ENCODE measurements around the gene ODAD4. TPM values are rescaled to one million over a fixed set of nuclear protein-coding genes. Genes with fewer than 3 reads are reported as not detected.
A peak's percentile ranks its signal among the peaks of the same experiment; 100 is the strongest.

Gene ODAD4
- total RNA-seq, 2 experiments from 2014 or later: 0.58 to 0.84 TPM

DNA sequence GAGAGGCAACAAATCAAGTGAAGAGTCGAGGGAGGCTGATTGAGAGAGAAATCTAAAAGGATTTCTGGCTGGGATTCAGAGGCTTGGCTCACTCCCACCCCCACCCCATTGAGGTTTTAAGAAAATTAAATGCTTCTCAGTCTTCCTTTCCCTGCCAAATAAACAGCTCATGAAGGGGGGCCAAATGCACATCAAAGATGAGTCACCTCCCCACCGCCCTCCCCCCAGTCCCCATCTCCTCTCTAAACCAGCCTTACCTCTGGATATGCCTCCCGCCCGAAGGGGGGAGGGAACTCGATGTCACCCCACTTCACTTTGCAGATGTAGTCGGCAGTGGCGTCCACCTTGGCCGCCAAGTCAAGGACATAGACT lies 23.2 kb upstream of the ODAD4 start:
- DNase-seq: no peak
- H3K4me3 Mint-ChIP-seq: no peak overlapping the region
- no peaks in the 10 kb centered on the region for H3K27me3 Mint-ChIP-seq
- H3K9me3 Mint-ChIP-seq: no peaks in the 10 kb centered on the region
- H3K36me3 Mint-ChIP-seq: peaks cover 11% of the 10 kb centered on the region
- H3K27ac Mint-ChIP-seq: no peak overlapping the region
- H3K4me1 Mint-ChIP-seq: no peaks in the 10 kb centered on the region

DNA sequence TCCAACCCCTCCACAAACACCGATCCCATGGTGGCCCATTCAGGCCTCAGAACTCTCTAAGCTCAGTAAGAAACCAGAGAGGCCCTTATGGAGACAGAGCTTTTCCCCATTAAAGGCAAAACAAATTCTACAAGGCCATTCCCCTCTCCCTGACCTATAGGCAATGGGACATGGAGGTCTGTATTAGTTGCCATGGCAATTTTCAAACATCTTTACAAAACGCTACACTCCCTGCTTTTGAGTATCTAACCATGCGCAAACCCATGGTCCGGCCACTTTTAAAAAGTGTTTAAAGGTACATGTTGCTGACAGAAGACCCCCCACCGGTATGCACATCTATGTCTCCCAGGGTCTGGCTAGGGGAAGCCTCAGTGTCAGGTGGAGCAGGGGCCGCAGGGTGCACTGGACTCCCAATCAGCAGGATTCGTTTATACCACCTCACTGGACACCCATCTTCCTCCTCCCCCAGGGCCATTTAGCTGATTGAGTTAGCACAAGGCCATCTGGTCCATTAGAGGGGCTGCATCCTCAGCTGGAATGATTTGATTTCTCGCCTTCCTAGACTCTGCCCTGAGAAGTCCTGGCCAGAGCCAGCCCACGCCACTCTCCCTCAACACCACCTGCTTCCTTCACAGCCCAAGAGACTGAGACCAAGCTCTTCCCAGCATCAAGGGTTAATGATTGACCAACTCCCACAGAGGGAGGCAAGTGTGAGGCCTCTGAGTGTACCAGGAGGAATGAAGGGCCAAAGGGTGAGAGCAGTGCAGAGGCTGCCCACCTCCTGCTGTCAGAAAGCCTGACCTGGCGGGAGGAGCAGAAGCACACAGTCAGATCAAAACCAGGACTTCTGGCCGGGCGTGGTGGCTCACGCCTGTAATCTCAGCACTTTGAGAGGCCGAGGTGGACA lies 22.5 kb upstream of the ODAD4 start:
- Mint-ChIP-seq H3K27ac (no peak overlapping the region), H3K36me3 (peaks cover 11% of the 10 kb centered on the region), H3K27me3 (no peaks in the 10 kb centered on the region), H3K9me3 (no peaks in the 10 kb centered on the region), H3K4me3 (no peak overlapping the region), H3K4me1 (no peaks in the 10 kb centered on the region)
- DNase-seq: no peak

DNA sequence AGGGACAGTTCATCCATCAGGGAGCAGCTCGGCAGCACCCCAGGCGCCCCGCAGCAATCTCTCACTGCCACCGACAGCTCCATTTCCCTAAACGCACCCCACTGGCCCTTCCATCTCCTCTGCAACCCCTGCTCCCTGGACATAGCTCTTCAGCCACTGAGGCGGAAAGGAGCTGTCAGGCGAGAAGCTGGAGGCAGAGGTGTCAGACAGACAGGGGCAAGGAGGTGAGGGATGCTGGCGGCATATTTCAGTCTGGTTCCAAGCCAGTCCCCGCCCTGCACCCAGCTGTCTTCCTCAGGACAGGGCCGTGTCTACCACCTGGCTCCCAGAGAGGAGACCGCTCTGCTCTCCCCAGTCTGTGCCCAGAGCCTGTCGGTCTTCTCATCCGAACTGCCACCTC lies 21.3 kb upstream of the ODAD4 start:
- no peak for DNase-seq
- Mint-ChIP-seq H3K27ac (no peak overlapping the region), H3K4me3 (no peak overlapping the region), H3K9me3 (no peaks in the 10 kb centered on the region), H3K4me1 (no peaks in the 10 kb centered on the region), H3K27me3 (no peaks in the 10 kb centered on the region), H3K36me3 (peaks cover 4% of the 10 kb centered on the region)

DNA sequence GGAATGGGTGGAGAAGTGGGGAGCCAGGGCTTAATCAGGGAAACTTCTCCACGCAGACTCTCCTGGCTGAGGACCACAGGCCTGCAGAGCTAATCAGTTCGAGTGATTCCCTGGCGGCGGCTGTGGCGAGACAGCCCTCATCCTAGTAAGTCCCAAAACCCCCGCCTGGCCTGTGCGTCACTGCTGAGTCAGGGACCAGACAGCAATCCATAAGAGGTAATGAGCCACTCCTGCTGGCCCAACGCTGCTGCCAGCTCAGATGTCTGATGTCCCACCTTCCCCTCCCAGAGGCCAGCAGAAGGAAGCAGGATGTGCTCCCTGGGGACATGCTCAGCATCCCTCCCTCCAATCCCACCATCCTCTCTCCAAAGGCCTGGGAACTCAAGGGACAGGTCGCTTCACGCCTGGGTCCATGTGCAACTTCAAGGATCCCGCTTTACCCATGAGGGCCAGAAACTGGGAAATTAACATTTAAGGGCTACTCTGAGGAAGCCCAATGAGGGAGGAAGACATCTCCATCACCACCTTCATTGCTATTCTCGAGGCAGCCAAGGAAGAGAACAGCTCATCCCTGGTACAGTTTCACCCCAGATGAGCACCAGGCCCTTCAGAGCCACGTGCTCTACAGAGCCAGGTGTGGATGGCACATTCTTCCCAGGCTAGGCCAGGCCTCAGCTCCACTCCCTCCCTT lies 19.6 kb upstream of the ODAD4 start:
- H3K27me3 Mint-ChIP-seq: no peaks in the 10 kb centered on the region
- H3K4me1 Mint-ChIP-seq: peaks cover 8% of the 10 kb centered on the region
- H3K36me3 Mint-ChIP-seq: peaks cover 7% of the 10 kb centered on the region
- DNase-seq: no peak
- H3K4me3 Mint-ChIP-seq: no peak overlapping the region
- H3K27ac Mint-ChIP-seq: no peak overlapping the region
- no peaks in the 10 kb centered on the region for H3K9me3 Mint-ChIP-seq

DNA sequence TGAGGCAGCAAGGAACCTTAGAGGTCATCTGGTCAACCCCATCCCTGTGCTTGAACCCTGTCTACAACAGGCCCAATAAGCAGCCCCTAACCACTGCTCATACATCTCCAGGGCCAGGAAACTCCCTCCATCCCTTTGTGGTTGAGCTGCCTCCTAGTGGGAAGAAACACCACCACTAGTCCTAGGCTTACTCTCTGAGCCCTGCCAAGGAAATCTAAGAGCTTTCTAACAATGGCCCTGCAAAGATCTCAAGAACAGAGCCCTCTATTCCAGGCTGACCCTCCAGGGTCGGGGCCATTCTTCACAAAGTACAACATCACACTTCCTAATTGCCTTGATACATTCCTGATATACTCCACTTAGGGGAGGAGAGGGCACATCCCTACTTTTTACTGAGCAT lies 17.5 kb upstream of the ODAD4 start:
- Mint-ChIP-seq H3K4me1 (peaks cover 18% of the 10 kb centered on the region), H3K27me3 (no peaks in the 10 kb centered on the region), H3K36me3 (peaks cover 15% of the 10 kb centered on the region), H3K4me3 (no peak overlapping the region), H3K27ac (peak overlapping the region; percentile 32), H3K9me3 (no peaks in the 10 kb centered on the region)
- no peak for DNase-seq

DNA sequence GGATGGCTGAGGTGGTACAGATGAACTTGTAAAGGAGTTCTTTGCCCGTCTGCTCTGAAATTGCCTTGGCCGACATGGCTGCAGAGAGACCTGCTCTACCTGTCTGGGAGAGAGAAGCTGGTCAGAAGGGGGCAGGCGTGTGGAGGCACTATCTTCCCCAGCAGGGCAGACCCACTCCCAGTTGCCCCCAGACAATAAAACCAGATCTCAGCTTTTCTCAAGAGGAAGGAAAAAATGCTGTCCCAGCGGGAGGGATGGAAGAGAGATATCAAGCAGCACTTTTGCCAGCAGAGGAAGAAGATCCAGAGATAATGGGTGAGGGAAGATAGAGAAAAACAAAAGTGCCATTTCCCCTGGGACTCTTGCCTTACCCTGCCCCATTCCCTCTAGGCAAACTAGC lies 16.6 kb upstream of the ODAD4 start:
- H3K36me3 Mint-ChIP-seq: peaks cover 15% of the 10 kb centered on the region
- no peak overlapping the region for H3K4me3 Mint-ChIP-seq
- peaks cover 18% of the 10 kb centered on the region for H3K4me1 Mint-ChIP-seq
- no peak for DNase-seq
- no peak overlapping the region for H3K27ac Mint-ChIP-seq
- no peaks in the 10 kb centered on the region for H3K9me3 Mint-ChIP-seq
- no peaks in the 10 kb centered on the region for H3K27me3 Mint-ChIP-seq

DNA sequence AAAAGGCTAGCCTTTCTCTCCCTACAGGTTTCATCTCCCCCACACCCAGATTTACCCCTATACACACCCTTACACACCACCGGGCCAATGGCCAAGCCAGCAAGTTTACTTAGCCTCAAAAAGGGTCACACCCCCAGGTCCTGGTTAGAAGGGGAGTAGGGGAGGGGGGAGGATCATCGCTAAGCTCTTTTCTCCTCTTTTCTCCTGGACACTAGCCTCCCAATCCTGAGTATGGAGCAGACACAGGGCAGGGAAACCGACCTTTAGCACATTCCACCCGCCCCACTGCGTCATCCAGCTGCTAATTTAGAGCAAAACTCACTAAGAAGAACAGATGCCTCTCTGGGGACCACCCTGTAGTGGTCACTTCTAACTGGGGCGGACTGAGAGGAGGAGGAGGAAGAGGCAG lies 16.1 kb upstream of the ODAD4 start:
- Mint-ChIP-seq H3K9me3 (no peaks in the 10 kb centered on the region), H3K4me3 (no peak overlapping the region), H3K36me3 (peaks cover 15% of the 10 kb centered on the region), H3K27me3 (no peaks in the 10 kb centered on the region), H3K27ac (no peak overlapping the region), H3K4me1 (peaks cover 19% of the 10 kb centered on the region)
- DNase-seq: no peak

DNA sequence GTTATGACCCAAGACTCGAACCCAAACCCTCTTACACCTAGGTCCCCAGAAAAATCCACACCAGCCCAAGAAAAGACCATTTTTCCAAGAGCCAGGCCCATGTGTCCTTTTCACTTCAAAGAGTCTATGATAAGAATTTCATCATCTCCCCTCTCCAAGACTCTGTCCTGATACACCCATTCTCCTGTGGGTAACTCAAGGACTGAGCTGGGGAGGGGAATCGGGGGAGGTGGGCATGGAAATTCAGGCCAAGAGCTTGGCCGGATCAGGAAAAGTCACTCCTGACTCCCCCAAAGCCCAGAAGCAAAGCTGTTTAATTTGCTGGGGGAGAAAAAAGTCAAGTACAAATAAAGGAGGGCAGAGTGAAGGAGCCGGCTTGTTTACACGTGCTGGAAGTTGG lies 15.4 kb upstream of the ODAD4 start:
- H3K4me1 Mint-ChIP-seq: peaks cover 22% of the 10 kb centered on the region
- no peak for DNase-seq
- H3K9me3 Mint-ChIP-seq: no peaks in the 10 kb centered on the region
- H3K27ac Mint-ChIP-seq: no peak overlapping the region
- H3K36me3 Mint-ChIP-seq: peaks cover 15% of the 10 kb centered on the region
- no peaks in the 10 kb centered on the region for H3K27me3 Mint-ChIP-seq
- H3K4me3 Mint-ChIP-seq: no peak overlapping the region

DNA sequence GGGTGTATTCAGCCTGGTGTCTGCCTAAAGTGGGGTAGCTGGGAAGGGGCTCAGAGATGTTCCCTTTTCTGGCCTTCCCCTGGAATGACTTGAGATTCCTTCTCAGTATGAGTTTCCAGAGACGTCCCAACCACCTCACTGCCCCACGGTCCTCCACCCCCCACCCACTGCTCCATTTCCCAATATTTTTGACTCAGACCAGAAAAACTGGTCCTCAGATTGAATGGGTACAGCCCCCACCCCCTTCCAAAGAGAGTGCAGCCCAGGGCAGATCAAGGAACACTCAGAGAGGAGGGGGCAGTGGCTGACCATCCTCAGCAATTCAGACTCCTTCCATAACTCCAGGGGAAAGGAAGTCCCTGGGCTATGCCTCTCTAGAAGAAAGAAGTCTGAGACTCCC lies 14.9 kb upstream of the ODAD4 start:
- Mint-ChIP-seq H3K36me3 (peaks cover 15% of the 10 kb centered on the region), H3K9me3 (no peaks in the 10 kb centered on the region), H3K27ac (no peak overlapping the region), H3K4me1 (peaks cover 24% of the 10 kb centered on the region), H3K27me3 (no peaks in the 10 kb centered on the region), H3K4me3 (no peak overlapping the region)
- DNase-seq: no peak

DNA sequence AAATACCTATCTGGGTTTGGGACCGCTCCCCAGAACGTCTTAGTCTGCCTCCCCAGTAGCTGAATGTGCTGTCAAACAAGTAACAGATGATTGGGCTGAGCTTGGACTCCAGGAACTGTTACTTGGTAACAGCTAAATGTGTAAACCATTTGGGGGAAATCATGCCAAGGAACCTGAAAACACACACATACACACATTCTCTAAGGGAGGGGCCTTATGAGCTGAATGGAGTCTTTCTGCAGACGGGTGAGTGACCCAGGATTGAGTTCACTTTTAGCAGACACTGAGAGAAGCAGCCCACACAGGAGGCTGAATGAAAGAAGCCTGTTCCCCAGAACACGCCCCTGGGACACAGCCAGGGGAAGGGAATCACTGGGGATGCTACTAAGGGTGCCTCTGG lies 13.2 kb upstream of the ODAD4 start:
- H3K9me3 Mint-ChIP-seq: no peaks in the 10 kb centered on the region
- DNase-seq: no peak
- H3K27me3 Mint-ChIP-seq: no peaks in the 10 kb centered on the region
- peaks cover 15% of the 10 kb centered on the region for H3K36me3 Mint-ChIP-seq
- H3K4me3 Mint-ChIP-seq: peak overlapping the region; percentile 94
- peak overlapping the region; percentile 93 for H3K27ac Mint-ChIP-seq
- peaks cover 24% of the 10 kb centered on the region for H3K4me1 Mint-ChIP-seq

DNA sequence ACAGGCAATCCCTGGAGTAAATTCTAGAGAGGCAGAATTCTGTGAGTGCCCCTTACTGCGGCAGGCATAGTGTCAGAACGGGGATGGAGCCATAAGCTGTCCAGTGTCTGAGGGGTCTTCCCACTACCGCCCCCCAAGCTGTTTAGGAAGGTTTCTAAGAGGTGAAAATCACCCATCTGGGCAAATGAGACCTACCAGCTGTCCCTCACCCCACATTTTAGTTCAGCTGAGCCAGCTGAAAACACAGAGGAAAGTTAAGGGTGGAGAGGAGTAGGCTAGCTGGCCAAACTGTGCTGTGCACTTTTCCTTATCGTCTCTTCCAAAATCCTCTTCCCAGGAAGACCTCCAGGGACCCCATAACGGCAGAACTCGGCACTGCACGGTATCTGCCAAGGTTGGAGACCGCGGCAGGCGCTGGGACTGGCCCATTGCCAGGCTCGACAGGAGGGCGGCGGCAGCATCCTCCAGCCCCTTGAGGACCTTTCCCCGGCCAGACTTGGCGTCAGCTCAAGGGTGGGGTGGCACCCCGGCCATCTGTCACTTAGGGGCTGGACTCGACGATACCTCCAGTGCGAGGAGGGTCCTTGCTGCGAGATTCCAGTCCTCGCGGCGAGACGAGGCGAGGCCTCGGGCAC lies 12.6 kb upstream of the ODAD4 start:
- H3K4me1 Mint-ChIP-seq: peaks cover 24% of the 10 kb centered on the region
- peaks cover 15% of the 10 kb centered on the region for H3K36me3 Mint-ChIP-seq
- peak overlapping the region; percentile 93 for H3K27ac Mint-ChIP-seq

DNA sequence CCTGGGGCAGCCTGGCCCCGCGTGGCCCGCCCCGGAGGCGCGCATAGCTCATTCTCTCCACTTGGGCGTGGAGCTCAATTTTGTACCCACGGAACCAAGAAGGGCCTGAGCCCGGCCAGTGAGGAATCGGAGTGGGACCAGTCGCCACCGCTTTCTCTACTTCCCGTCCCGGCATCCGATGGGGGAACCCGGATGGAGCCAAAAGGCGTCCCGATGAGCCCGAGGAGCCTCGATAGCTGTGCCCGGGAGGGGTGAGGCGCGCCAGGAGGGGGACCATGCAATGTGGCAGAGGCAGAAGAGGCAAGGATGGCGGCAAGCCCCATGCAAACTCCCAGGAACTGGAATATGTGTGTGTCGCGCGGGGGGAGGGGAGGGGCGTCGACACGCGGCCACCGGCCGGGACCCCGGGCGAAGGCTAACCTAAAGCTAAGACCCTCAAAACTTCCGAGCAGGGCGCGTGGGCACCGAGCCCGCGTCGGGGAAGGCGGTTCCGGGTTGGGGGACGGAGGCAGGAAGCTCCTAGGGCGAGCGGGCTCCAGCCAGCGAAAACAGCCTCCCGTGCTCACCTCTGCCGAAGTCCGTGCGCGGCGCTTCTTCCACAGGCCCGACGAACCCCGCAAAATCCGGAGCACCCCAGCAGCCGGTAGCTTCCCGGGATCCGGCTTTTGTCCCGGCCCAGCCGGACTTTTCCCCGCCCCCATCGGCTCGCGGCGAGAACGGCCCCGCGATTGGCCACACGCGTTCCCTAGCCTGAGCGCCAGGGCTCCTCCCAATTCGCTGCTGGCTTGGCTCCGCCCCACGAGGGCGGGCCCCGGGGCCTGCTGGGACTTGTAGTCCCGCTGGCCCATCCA lies 11.9 kb upstream of the ODAD4 start, which contains the start of gene ACLY:
Gene ACLY, minus strand, starts transcription at position 638 of the 851 bp plus-strand sequence. CDS start 5,078 bp downstream, outside the sequence.
- DNase-seq: peak; percentile 100
- peaks cover 24% of the 10 kb centered on the region for H3K4me1 Mint-ChIP-seq
- H3K27me3 Mint-ChIP-seq: no peaks in the 10 kb centered on the region
- peaks cover 15% of the 10 kb centered on the region for H3K36me3 Mint-ChIP-seq
- no peaks in the 10 kb centered on the region for H3K9me3 Mint-ChIP-seq
- H3K27ac Mint-ChIP-seq: peak within 1 kb of the TSS; percentile 93
- peak within 1 kb of the TSS; percentile 94 for H3K4me3 Mint-ChIP-seq

More for the DNA sequence above, 12.6 kb upstream of the ODAD4 start:
- peak overlapping the region; percentile 94 for H3K4me3 Mint-ChIP-seq
- peak; percentile 52 for DNase-seq
- no peaks in the 10 kb centered on the region for H3K9me3 Mint-ChIP-seq
- H3K27me3 Mint-ChIP-seq: no peaks in the 10 kb centered on the region

DNA sequence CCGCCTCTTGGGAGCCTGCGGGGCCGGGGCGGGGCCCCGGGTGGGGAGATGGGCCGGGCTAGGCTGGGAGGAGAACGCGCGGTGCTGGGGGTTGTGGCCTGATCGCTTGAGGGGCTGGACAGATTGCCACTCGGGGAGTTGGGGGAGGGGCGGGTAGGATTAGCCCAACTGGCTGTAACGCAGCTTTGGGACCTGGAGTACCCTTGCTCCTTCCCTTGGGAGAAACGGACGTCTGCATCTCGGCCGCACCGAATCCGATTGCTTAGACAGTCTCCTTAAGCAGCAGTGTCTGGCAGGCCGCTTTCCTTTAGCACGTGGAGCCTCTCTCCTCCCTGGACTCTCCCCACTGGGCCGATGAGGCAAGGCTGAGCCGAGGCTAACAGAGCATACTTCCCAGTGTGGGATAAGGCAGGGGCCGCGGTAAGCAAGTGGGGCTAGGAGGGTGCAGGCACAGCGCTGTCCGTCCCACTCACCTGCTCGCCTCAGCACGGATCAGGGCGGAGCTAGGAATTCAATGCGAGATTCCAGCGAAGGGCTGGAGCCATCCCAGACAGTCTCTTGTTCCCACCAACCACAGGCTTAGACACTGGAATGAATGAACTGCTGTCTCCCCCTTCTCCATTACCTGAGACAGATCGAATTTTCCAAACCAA lies 11.1 kb upstream of the ODAD4 start:
- Mint-ChIP-seq H3K4me3 (peak overlapping the region; percentile 94), H3K27ac (peak overlapping the region; percentile 93), H3K9me3 (no peaks in the 10 kb centered on the region), H3K36me3 (peaks cover 15% of the 10 kb centered on the region), H3K27me3 (no peaks in the 10 kb centered on the region), H3K4me1 (peaks cover 24% of the 10 kb centered on the region)
- DNase-seq: no peak
